GM21825 (cell line): ENCODE data around the gene MTG1.

Experiments
- ATAC-seq: cut with Tn5 transposase; IDR thresholded peaks from one replicate; pipeline ENCODE4 v1.9.1; 2021; ENCODE audit warnings: mild to moderate bottlenecking, moderate library complexity; ENCODE audit not compliant: unreplicated experiment

Gene MTG1

DNA sequence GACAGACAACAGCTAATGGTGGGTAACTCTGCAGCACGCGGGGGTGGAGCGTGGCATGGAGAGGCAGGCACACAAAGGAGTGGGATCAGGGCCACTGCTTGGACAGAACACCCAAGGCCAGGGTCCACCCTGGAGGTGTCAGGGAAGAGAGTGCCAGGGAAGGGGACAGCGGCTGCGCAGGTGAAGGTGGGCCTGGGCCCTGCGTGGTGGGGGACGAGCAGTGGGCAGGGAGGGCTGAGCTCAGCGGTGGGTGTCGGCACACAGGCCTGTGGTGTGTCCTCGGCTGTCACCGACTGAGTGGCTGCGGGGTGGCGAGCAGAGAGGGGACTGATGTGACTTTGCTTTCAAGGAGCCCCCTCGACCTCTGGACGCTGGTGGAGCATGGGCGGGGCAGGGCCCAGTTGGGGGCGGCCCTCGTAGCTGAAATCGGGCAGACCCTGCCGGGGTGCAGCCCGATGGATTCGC, 51.3 kb downstream of the MTG1 start:
- ATAC-seq: no peak

DNA sequence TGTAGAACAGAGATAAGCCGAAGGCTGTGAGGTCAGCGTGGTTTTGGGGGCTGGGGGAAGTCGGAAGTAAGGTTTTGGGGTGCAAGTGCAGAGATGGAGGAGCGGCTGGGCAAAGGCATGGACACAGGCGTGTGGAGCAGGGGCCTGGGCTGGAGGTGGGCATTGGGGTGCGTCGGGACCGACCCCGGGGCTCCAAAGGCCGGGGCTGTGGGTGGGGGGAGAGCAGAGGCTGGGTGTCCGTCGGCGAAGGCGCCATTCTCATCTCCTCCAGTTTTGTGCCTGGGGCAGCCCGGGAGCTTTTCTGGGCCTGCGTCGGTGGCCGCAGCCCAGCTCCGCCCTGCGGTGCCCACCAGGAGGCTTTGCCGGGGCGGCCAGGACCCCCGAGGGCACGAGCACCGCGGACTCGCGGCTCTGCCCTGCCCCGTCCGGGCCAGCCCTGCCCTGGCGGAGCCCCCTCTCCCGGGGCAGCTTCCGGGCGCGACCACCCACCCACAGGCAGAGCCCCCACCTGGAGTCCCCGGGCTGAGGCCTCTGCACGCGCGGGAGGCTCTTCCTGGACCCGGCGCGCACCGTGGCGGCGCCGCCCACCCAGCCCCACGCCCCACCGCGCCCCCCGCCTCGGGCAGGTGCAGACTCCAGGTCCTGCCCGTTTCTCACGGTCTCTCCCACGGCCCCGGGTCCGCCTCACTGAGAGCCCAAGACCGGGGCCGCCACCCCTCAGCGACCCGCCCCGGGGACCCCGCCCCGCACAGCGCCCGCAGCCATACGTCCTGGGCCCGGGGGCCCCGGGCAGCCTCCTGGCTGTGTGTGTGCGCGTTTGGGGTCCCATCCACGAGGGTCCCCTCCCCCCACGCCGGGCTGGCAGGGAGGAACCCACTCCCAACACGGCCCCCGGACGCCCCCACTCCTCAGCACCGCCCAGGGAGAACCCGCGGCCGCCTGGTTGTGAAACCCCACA, 52.1 kb downstream of the MTG1 start:
- no peak for ATAC-seq

DNA sequence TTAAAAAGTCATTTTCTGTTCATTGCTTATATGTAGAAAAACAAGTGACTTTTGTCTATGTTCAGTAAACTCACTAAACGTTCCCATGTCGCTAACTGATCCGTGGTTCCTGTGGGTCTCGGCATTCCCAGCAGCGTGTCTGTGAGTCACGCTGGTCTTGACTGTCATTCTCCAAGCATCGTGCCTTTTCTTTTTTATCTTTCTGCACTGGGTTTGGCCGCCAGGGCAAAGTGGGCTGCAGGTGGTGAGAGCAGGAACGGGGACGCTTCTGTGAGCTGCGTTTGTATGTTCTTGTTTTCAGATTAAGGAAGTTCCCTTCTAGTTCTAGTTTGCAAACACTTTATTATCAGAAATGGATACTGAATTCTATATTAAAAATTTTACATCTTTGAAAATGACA, 53.0 kb downstream of the MTG1 start:
- ATAC-seq: no peak

DNA sequence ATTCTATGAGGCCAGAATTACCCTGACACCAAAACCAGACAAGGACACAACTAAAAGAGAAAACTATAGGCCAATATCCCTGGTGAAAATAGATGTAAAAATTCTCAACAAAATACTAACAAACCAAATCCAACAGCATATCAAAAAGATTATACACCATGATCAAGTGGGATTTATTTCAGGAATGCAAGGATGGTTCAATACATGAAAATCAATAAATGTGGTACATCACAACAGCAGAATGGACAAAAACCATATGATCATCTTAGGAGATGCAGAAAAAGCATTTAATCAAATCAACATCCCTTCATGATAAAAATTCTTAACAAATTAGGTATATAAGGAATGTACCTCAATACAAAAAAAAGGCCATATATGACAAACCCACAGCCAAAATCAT, 54.2 kb downstream of the MTG1 start:
- no peak for ATAC-seq

DNA sequence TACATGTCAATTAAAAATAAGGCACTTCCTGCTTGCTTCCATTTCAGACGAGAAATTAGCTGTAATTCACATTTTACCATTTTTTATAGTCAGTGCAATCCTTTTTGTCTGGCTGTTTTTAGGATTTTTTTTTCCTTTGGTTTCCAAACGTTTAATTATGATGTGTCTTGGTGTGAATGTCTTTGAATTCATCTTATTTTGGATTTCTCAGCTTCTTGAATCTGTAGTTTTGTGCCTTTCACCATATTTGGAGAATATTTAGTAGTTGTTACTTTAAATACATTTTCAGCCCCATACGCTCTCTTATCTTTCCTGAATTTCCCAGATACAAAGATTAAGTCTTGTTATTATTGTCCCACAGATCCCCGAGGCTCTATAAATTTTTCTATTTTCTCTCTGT, 57.4 kb downstream of the MTG1 start:
- no peak for ATAC-seq

- no peak for ATAC-seq
Measured at GRCh38 chr10:133452453-133452852, 58.5 kb downstream of the MTG1 start.

- ATAC-seq: no peak
Measured at GRCh38 chr10:133453516-133454203, 59.7 kb downstream of the MTG1 start, which contains the start of gene SCART1. Gene SCART1, plus strand, starts transcription at chr10:133453945. Its CDS starts 53 bp downstream, at chr10:133453998.

DNA sequence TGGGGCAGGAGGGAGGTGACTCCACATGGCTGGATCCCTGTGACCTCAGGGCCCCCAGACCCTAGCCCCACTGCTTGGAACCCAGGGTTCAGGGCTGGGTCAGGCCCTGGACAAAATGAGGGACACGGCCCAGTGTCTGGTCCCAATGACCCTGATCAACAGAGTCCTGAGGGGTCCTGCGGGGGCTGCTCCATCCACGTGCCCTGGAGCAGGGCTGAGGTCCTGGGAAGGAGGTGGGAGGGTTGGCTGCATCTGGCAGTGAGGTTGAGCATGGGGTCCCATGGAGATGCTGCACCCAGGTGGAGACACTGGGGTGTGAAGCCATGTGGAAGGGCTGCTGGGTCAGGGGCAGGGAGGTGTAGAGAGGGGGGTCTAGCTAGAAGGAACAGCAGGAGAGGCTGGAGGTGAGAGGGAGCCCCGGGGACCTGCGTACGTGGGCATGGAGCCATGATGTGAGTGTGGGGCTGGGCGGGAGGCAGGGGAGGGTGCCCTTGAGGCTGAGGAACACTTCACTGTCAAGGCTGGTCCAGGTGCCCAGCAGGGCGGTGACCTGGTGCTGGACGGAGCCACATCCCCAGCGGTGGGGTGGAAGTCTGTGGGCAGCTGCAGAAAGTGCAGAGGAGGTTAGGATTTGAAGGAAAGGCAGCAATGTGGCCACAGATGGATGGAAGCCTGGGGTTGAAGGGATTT, 60.4 kb downstream of the MTG1 start:
- no peak for ATAC-seq

GRCh38 chr10:133455196-133455595, 61.2 kb downstream of the MTG1 start:
- ATAC-seq: no peak

- ATAC-seq: no peak
Measured at GRCh38 chr10:133455611-133456031, 61.7 kb downstream of the MTG1 start.

- no peak for ATAC-seq
Measured at GRCh38 chr10:133456041-133456951, 62.3 kb downstream of the MTG1 start.

- ATAC-seq: no peak
Measured at GRCh38 chr10:133457100-133457841, 63.3 kb downstream of the MTG1 start.

DNA sequence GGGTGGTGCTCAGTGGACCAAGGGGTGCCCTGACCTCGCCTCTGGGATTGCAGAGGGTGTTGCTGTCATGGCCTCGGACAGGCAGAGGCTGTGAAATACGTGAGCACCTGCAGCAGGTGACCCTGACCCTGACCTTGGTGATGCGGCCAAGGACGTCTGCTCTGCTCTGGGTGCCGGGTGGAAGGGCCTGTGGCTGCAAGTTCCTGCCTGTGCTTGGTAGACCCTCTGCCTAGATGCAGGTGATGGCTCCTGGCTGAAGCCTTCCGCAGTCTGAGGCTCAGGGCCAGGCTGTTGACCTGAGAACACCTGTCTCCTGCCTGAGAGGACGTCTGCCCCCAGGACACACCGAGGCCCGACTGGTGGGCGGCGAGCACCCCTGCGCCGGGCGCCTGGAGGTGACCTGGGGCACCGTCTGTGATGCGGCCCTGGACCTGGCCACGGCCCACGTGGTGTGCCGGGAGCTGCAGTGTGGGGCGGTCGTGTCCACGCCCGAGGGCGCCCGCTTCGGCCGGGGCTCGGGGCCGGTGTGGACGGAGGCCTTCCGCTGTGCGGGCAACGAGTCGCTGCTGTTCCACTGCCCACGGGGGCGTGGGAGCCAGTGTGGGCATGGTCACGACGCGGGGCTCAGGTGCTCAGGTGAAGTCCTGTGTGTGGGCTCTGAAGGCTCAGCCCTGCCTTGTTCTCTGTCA, 64.2 kb downstream of the MTG1 start:
- ATAC-seq: no peak

DNA sequence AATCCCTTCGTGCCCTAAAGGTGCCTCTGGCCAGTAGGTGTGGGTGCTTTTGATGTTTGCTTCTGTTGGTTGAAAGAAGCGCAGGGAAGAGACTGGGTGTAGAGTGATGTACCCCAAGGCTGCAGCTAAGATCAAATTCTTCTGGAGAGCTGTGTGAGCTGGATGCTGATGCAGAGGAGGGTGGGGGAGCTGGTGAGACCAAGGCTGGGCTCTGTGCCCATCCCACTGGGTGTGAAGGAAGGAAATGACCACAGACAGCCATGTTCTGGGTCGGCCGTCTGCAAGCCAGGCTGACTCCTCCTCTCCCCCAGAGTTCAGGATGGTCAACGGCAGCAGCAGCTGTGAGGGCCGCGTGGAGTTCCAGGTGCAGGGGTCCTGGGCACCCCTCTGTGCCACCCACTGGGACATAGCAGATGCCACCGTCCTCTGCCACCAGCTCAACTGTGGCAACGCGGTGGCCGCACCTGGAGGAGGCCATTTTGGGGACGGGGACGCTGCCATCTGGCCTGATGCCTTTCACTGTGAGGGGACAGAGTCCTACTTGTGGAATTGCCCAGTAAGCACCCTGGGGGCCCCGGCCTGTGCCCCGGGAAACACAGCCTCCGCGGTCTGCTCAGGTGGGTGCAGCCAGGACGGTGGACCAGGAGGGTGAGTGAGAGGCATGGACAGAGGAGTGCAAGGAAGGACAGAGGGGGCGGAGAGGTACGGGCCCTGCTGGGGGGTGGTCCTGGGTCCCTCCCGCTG, 64.9 kb downstream of the MTG1 start:
- ATAC-seq: no peak

- ATAC-seq: no peak
Measured at GRCh38 chr10:133459454-133460207, 65.7 kb downstream of the MTG1 start.

DNA sequence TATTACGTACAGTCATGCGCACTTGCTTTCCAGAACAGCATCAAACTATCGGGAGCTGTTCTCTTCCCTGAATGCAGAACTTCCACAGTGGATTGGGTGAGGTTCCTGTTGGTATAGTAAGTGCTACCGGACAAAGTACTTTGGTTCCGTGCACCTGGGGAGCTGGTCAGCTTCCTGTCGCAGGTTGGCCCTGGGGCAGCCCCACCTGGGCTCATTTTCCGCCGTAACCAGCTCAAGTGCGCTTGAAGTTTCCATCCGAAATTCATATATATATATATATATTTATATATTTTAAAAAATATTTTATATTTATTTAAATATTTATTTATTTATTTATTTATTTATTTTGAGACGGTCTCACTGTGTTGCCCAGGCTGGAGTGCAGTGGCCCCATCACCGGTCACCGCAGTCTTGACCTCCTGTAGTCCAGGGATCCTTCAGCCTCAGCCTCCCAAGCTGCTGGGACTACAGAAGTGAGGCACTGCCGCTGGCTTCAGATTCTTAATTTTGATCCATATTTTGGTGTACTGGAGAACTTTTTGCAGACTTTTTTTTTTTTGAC, 66.3 kb downstream of the MTG1 start:
- ATAC-seq: no peak

DNA sequence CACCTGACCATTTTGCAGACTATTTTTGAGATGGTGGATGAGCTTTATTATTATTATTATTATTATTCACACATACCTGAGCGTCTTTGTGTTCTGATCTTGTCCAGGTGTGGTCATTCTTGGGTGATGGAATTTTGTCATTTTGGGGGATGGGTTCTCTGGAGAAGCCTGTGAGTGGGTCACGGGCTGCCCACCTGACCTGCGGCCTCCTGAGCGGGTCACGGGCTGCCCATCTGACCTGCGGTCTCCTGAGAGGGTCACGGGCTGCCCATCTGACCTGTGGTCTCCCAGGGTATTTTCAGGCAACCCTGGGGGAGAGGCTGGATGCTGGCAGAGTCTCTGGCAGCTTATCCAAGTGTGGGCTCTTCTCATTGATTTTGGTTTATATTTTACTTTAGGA, 67.1 kb downstream of the MTG1 start:
- no peak for ATAC-seq
